GM18951 (cell line): ENCODE results near the gene TCERG1L.

Source experiments
- POLR2A ChIP-seq: IDR thresholded peaks from 4 replicates; pipeline ENCODE4 v1.6.1; 2011; ENCODE audit warnings: mild to moderate bottlenecking; ENCODE audit not compliant: insufficient read length, insufficient read depth; ENCODE audit errors: extremely low read depth
- in situ Hi-C: fragments of 300-500 bp; cut with MboI; formaldehyde crosslinking; loops from one replicate; pipeline ENCODE4 v1.12.0; 2022; ENCODE audit warnings: low sequenced_read_pairs, mixed read lengths, inconsistent platforms; ENCODE audit not compliant: unreplicated experiment

The TCERG1L gene

DNA sequence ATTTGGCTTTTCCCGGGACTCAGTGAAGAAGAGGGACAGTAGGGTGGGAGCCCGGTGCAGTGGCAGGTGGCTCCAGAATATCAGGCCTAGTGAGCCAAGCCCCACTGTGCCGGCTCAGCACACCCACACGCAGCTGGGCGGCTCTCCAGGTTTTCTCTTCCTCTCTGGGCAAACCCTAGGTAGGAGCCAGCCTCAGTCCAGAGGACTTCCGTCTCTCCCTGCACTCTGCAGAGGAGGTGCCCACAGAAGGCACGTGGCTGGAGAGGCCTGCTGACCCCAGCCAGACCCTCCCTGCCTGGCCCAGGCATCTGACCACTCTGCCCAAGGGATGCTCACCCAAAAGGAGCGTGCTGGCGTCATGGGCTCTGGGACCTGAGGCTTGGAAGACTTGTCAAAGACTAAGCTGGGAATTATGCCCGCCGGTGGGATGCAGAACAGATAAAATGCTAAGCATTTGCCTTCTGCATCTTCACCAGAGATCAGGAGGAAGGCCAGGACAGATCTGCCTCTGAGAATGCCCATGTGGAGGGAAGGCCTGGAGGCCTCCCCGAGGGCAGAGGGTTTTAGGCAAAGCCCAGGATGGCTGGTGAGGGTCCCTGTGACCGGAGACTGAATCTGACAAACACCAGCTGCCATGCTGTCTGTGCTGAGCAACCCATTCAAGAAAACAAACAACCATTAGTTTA, 40.2 kb downstream of the TCERG1L start:
- TF ChIP-seq POLR2A, result no peak
- in situ Hi-C loops, result no loop called here

DNA sequence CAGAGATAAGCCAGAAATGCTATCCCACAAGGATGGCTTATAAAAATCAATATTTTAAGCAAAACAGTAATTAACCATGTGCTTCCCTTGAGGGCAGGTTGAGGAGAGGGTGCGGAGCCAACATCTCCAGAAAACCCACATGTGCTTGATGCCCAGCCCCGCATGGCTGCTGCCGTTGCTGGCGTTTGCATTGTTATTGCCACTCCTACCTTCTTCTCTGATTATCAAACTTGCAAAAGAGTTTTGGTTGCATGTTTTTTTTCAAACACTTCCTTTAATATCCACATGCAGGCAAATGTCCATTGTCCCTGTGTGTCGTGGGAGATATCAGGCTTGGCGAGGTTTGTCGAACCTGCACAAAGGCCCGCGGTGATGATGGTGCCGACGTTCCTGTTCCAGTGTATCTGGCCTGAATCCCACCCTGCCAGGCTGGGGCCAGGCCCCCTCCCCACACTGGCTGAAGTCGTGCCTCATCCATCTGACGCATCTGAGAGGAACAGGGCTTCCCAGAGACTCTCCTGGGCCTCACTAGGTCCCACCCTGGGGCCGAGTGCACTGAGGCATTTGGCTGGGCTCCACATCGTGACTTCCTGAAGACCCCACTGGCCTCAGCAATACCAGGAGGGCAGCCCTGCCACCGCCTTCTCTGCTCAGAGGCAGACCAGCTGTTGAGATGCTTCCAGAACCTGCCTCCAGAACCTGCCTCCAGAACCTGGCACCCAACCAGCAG, 40.9 kb downstream of the TCERG1L start:
- no peak for TF ChIP-seq POLR2A
- in situ Hi-C loops, result no loop called here

GRCh38 chr10:131269776-131270460, 41.6 kb downstream of the TCERG1L start:
- TF ChIP-seq POLR2A, result no peak
- in situ Hi-C loops, result no loop called here

- no peak for TF ChIP-seq POLR2A
- in situ Hi-C loops, result no loop called here
Measured at GRCh38 chr10:131267814-131268095, 43.8 kb downstream of the TCERG1L start.

DNA sequence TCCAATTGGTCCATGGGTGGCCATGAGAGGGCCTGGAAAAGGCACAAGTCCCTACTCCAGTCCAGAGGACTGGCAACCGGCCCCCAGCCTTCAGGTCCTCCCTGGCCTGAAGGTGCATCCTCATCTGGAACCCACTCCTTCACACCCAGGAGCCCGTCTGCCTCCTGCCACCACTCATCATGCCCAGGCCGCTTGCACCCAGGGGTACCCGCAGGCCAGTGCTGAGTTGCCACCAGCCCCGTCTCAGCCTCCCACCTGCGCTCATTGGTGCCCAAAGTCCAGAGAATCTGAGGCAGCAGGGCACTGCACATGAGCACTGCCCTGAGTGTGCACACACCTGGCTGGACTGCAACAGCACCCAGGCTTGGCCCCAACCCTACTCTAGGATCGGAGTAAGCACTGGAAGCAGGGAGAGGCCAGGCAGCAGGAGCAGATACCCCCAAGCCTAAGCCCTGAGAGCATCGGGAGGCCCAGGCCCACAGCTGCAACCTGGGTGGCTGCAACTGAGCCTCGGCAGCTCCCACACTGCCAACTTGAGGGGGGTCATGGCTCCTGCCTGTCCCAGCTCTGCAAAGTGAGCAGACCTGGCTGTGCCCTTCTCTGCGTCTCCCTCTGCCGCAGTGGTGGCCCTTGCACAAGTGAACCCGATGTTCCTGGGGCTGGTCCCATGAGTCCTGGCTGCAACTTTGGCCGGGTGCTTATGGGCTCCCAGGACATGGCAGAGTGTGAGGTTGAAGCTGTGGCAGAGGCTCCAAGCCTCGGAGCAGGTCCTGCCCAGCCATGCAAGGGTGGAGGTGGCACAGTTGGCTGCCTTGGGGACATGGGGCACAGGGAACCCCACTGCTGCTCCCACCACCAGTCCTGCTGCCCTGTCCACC, 44.3 kb downstream of the TCERG1L start:
- no peak for TF ChIP-seq POLR2A
- in situ Hi-C loops, result no loop called here

- in situ Hi-C loops, result no loop called here
- TF ChIP-seq POLR2A, result no peak
Measured at GRCh38 chr10:131264110-131264788, 47.3 kb downstream of the TCERG1L start.

DNA sequence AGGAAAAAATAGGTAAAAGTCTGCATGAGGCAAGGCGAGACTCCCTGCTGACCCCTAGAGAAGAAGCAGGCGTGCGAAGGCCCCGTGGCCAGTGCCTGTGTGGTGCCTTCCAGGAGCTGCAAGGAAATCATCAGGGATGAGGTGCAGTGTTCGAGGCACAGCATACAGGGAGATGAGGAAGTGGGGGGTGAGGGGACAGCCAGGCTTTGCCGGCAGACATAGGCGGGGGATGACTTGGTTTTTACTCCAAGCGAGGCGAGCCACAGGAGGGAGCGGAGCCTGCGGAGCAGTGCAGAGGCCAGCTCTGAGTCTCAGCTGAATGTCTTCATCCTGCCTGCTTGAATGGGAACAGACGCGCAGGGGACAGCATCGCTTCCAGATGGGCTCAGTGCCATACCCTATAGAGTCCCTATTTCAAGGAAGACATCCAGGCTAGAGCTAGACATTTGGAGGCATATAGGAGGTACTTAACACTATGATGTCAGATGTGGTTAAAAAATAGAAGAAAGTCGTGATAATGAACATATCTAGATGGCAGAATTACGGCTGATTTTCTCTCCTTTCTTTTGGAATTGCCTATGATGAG, 49.5 kb downstream of the TCERG1L start:
- in situ Hi-C loops, result no loop called here
- TF ChIP-seq POLR2A, result no peak

DNA sequence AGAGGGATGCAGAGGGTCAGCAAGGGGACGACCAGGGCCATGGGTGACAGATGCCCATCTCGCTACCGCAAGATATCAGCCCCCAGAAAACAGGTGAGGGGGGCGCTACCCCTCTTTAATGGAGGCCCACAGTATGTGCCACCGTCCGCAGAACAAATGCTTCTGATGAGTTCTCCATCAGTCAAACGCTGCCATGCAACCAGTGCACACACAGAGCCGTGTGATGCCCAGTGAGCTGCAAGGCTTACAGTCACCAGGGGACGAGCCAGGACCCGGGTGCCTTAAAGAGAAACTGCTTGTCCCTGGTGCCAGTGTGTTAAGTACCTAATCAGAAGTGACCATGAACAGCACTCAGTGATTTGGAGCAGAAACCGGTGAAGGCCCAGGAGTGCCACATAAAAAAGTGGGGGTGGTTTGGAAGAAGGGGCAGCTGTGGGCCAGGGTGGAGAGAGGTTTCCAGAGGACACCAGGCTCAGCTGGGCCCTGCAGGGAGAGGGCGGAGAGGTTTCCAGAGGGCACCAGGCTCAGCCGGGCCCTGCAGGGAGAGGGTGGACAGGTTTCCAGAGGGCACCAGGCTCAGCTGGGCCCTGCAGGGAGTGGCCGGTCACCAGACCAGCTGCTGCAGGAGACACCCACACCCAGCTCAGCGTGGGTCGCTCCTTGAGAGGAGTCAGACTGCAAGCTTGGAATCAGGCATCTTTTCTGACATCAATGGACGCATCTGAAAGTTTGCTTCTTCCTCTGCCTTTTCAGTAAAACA, 50.9 kb downstream of the TCERG1L start:
- in situ Hi-C loops, result no loop called here
- no peak for TF ChIP-seq POLR2A

- no peak for TF ChIP-seq POLR2A
- in situ Hi-C loops, result no loop called here
Measured at GRCh38 chr10:131260031-131260430, 51.5 kb downstream of the TCERG1L start.

DNA sequence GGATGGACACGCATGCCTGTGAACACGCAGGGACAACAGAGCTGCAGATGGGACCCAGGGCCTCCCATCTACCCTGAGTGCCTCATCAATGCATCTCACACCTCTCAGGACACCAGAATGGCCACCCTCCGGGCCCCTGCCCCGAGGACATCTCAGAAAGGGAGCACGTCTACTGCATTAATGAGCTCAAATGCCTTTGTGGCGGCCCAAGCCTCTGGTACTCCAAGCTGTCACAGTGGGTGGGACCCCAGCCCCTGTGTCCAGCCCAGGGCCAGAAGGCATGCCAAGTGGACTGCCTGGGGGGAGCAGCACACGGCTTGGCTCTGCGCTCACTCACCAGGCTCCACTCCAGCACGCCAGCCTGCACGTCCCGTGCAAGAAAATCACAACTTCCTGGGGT, 52.0 kb downstream of the TCERG1L start:
- no peak for TF ChIP-seq POLR2A
- in situ Hi-C loops, result no loop called here

- TF ChIP-seq POLR2A, result no peak
- in situ Hi-C loops, result no loop called here
Measured at GRCh38 chr10:131258256-131258655, 53.3 kb downstream of the TCERG1L start.

DNA sequence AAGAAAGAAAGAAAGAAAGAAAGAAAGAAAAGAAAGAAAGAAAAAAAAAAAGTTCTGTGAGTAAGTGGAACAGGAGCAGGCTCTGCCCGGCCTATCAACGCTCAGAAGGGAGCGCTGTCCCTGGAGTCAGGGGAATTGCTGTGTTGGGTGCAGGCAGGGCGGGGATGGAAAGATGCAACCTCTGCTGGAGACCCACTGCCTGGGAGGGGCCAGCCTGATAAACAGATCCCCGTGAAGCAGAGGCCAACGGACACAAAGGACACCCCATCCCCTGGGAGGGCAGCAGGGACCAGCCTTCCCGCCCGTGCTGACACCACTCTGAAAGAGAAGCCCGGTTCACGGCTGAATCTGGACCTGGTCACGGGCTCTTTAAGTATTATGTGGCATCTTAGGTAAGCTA, 54.5 kb downstream of the TCERG1L start:
- TF ChIP-seq POLR2A, result no peak
- in situ Hi-C loops, result no loop called here
